Peyer's patch (tissue), 4 donors: ENCODE measurements around the gene PSMD1.

ENCODE experiments used
- CTCF ChIP-seq, 6 experiments: fragments of 450-650 bp in 4 of 6; fragments of 200-600 bp in 2 of 6; sonication (generic) in 1 of 6; IDR thresholded peaks; one replicate each; pipeline ENCODE4 v1.5.1; 2017 to 2019; ENCODE audit warnings: antibody characterized with exemption in 6 of 6, mild to moderate bottlenecking in 3 of 6, moderate library complexity in 1 of 6
- POLR2A ChIP-seq, 2 donors: fragments of 450-650 bp; IDR thresholded peaks; one replicate each; pipeline ENCODE4 v1.5.1; 2017; ENCODE audit warnings: antibody characterized with exemption in 2 of 2, mild to moderate bottlenecking in 2 of 2, moderate library complexity in 2 of 2

GRCh38 chr2:231183851-231184250 lies 127.2 kb downstream of the PSMD1 start:
- TF ChIP-seq POLR2A (IDR thresholded peaks at IDR 0.05), result no peak
- no peak for TF ChIP-seq CTCF (IDR thresholded peaks at IDR 0.05)
